NCI-H2171 (cell line): Measurements from ENCODE around the gene RAPGEF1.

ENCODE experiments used
- DNase-seq: peaks from one replicate; lab custom pipeline; 2025; lab: John Stamatoyannopoulos, UW

The RAPGEF1 gene

DNA sequence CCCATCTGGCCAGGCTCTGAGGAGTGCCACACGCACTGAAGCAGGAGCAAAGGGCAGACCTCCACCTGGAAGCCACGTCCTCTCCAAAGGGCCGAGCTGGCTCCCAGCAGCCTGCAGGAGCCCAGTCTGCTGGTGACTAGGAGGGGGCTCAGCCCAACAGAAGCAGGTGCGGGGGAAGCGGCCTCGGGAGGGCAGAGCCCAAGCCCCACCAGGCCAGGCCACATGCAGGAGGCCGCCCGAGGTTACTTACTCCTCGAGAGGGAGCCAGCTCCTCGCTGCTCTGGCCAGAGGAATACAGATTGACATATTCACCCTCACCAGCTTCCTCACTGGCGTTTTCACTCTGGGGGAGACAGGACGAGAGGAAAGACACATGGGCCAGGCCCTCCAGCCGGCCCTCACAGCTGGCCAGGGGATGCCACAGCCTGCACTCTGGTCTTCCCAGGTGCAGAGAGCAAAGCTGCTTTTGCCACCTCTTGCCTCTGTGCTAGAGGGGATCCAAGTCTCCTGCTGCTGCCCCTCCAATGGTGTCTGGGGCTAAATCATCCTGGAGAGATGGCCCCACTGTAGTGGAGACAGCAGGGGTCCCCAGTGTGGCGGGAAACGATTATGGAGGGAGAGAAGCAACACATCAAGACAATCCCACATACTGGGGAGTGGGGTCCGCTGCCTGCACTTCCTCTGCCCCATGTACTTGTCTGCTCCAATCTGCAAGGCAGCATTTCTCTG is 136.0 kb downstream of the RAPGEF1 start:
- no peak for DNase-seq

- DNase-seq, result no peak
Measured at GRCh38 chr9:131603199-131603598, 136.7 kb downstream of the RAPGEF1 start.

DNA sequence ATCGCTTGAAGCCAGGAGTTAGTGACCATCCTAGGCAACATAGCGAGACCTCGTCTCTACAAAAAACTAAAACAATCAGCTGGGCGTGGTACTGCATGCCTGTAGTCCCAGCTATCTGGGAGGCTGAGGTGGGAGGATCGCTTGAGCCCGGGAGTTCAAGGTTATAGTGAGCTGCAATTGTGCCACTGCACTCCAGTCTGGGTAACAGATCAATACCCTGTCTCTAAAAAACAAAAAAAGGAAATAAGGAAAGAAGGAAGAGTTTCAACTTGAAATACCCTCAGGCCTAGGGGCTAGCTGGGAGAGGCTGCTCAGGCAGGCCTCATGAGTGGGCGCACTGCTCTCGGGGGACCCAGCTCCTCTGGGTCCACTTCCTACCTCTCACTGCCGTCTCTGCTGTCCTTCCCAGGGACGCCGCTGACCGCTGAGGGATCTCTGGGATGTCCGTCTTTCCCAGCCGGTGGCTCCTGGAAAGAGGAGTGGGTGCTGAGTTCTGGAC is 138.1 kb downstream of the RAPGEF1 start:
- no peak for DNase-seq

GRCh38 chr9:131598121-131598520 is 141.8 kb downstream of the RAPGEF1 start:
- DNase-seq, result no peak

- DNase-seq, result no peak
Measured at GRCh38 chr9:131597246-131597645, 142.6 kb downstream of the RAPGEF1 start.

DNA sequence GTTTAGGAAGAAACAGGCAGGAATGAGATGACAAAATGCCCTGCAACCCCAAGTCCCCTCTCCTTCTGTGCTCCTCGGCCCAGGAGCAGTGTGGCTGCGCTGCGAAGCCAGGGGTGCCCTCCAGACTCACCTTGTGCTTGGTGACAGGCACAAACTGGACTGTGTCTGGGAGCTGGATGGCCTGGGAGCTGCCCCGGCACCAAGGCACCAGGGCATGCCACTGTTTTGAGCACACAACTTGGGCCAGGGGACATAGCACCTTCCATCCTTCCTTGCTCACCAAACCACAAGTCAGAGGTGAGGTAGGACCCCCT is 143.5 kb downstream of the RAPGEF1 start:
- no peak for DNase-seq

- DNase-seq, result no peak
Measured at GRCh38 chr9:131595696-131596429, 144.0 kb downstream of the RAPGEF1 start.

- no peak for DNase-seq
Measured at GRCh38 chr9:131594906-131595665, 144.8 kb downstream of the RAPGEF1 start.

DNA sequence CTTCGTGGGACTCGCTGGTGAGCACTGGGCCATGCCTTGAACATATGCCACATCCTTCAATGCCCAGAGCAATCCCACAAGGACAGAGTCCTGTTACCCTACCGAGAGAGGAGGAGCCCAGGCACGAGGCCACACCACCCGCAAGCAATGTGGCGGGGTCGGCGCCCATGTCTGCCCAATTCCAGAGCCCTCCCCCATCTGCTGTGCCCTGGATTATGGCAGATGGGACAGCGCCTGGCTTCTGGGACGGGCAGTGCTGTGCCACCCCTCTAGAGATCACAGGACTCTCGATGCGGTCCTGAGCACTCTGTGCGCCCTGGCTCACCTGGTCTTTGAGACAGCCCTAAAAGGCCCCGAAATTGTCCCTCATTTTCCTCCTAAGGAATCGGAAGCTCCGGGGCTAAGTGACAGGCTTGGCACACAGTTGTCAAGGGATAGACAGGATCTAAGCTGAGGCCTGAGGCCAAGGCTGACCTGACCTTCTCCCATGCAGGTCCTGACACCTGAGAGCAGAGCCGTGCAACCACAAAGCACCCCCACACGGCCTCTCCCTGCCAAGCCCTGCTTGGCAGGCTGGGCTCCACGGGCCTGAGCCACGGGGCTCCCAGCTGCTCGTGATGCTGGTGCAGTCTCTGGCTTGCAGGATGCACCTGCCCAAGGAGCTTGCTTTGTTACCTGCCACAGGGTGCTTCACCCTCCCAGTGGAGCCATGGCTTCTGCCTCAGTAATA is 145.8 kb downstream of the RAPGEF1 start:
- DNase-seq, result no peak

- no peak for DNase-seq
Measured at GRCh38 chr9:131593091-131593820, 146.6 kb downstream of the RAPGEF1 start.

GRCh38 chr9:131591845-131592208 is 148.0 kb downstream of the RAPGEF1 start:
- DNase-seq, result no peak

DNA sequence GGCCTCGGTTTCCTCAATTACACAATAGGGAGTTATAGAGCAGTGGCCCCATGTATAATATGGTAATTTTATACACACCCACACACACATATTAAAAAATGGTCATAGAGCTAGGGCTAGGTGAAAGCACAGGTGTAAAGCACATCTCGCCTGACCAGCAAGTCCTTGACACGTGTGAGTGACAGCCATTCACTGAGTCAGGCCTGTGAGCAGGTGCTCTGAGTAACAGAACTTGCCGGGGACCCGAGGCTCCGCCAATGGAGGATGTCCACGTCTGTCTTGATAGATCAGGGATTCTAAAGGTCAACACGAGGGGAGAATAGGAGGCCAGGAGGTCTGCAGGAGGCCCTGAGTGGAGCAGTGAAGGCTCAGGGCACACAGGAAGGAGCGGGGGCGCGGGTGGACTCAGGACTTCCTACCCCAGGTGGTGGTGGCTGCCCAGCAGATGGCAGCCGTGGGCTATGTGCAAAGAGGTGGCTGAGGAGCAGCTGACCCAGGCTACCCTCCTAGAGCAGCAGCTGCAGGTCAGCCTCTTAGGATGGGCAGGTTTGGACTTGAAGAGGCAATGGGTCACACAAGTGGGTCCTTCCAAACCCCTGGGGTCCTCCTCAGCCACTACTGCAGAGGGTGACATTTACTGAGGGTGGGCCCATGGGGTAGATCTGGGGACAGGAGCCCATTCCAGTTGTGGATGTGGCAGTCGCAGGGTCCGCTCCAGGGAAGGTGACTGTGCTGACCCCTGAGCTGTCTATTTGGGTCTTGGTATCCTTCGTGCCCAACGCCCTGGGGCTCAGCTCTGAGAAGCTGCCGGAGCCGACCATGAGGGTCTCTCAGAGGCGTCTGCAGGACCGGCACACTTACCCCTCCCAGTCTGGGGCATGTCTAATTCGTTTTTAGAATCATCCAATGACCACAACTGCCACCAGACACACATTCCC is 148.7 kb downstream of the RAPGEF1 start:
- peak; percentile 56 for DNase-seq

DNA sequence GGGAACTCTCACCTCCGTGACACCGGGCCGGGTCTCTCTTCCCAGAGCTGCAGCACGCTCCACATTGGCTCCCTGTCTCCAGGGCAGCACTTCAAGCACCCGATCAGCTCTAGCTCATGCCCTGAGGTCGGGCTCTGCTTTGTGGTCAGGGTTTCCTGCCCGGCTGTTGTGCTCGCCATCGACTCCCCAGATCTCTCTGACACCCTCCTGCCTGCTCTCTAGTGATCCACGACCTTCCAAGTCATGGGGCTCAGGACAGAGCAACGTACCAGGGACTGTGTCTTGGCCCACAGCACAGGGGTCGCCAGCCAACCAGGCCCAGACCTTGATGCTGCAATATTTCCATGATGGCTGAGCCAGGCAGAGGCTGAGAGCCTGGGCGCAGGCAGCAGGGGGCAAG is 149.4 kb downstream of the RAPGEF1 start:
- DNase-seq, result no peak

DNA sequence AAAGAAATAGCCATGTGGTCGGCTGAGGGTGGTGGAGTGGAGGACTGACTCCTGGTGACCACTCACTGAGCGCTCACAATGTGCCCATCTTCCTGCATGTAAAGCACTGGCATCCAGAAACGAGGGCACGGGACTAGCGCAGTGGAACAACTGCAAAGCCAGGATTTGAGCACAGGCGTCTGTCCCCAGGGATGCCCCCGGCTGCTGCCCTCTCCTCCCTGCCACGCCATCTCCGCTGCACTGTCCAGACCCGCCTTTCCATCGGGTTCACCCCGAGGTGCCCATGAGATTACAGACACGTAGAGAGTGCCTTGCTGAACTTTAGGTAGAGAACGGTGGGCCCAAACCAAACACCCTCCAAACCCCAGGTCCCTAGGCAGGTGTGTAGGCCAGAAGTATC is 149.9 kb downstream of the RAPGEF1 start:
- DNase-seq, result no peak

DNA sequence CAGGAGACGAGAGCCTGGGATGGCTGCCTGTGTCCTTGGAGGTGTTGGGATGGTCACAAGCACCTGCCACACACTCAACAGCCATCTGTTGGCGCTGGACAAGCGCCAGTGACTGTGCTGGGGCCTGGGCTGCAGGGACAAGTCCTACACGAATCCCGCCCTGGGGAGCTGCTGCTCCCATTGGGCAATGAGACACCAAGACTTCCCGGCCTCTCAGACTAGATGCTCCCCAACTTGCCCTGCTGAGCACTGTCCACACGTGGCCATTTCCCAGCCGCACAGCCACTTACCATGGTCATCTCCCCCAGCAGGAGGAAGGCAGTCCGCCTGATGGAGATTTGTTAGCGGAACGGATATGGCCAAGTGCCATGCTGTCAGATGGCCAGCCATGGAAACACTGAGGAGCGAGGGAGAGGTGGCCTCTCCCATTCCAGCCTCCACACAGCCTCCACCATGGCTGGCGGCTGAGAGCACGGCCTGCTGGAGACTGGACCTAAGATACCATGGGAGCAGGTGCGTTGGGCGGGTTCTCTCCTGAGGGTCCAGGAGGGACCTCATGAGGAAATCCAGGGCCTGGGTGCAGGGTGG is 150.7 kb downstream of the RAPGEF1 start:
- DNase-seq, result no peak

DNA sequence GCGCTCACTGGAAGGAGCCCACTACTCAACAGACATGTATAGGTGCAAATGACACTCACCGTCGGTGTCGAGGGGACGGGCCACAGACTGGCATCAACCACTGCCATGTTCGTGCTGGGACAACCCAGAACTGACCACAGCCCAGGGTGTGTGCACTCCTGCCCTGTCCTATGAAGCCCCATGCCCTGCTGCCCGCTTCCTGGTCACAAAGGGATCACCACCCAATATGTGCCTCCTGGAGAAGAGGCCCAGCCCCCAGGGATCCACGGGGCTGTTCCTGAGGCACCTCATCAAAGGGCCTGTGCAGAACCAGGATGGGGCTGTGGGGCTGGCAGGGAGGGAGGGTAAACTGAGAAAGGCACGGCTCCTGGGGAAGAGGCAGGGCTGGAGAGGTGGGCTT is 151.5 kb downstream of the RAPGEF1 start:
- no peak for DNase-seq

DNA sequence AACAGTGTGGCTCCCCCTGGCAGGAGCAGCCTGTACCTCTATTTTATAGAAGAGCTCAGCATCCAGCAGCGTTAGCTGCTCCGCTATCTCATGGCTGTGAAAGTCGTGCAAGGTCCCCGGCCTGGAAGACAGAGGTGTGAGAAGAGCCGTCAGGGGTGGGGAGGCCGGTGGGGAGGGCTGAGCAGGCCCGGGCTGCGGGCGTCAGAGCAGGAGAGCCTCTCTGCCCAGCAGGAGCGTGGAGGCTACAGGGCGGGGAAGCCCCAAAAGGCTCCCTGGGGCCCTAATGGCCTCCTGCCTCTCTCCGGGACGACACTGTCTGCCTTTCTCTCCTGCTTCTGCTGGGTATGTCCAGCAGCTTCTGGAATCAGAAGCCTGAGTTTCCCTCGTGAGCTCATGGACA is 152.0 kb downstream of the RAPGEF1 start:
- no peak for DNase-seq

GRCh38 chr9:131587331-131587730 is 152.5 kb downstream of the RAPGEF1 start:
- DNase-seq, result no peak

DNA sequence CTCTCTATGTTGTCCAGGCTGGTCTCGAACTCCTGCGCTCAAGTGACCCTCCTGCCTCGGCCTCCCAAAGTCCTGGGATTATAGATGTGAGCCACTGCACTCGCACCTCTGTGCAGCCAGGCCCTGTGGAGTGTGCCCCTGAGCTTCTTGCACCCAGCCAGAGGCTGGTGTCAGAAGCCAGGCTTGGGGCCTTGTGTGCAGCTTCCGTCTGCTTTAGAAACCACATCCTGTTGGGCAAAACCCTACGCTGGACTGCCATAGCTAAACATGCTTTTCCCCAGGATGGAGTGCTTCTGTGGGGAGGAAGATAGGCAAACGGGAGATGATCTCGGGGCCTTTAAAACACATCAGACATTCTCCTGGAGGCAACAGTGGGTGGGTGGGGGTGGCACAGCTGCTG is 154.5 kb downstream of the RAPGEF1 start:
- no peak for DNase-seq

DNA sequence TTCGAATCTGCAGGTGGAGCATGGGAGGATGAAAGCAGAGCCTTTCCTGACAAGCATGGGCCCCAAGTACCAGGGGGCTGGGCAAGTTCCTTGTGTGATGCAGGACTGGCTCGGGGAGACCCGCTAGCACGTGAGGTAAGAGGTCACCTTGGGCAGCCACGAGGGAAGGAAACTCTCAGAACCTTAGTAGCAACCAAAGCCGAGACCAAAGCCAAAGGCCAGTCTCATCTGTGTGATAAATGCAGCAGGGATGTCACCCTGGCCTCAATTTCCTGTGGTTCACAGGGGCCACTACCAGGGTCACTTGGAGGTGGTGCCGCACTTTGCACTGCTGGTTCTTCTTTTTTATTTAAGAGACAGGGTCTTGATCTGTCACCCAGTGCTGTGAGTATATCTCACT is 155.0 kb downstream of the RAPGEF1 start:
- no peak for DNase-seq
